Psoas muscle (tissue), 8 donors: ENCODE results near the gene L3HYPDH. TPM values are rescaled to one million over a fixed set of nuclear protein-coding genes. Genes with fewer than 3 reads are reported as not detected.

Experiments
- ATAC-seq, 4 donors: fragments of 200-7000 bp; cut with Tn5 transposase; one replicate each; pipeline ENCODE4 v1.9.1; 2020; ENCODE audit warnings: moderate library complexity in 3 of 4, mild to moderate bottlenecking in 2 of 4
- DNase-seq, 2 donors: peaks; one replicate each; pipeline ENCODE4 v3.0.0-alpha.2; 2020
- H3K27ac ChIP-seq: fragments of 200-600 bp; one replicate; pipeline ENCODE4 v1.8.0; 2022
- H3K27me3 ChIP-seq, 3 donors: fragments of 200-600 bp in 1 of 3; one replicate each; pipeline versions ENCODE4 v1.6.1 to v1.8.0; 2013 to 2022; ENCODE audit warnings: low read length in 2 of 3, mild to moderate bottlenecking in 2 of 3, moderate library complexity in 1 of 3; ENCODE audit not compliant: insufficient read depth in 3 of 3
- H3K36me3 ChIP-seq, 2 donors: fragments of 200-600 bp in 1 of 2; one replicate each; pipeline versions ENCODE4 v1.6.1 to v1.8.0; 2013 to 2022; ENCODE audit warnings: low read depth in 1 of 2, mild to moderate bottlenecking in 1 of 2, moderate library complexity in 1 of 2; ENCODE audit not compliant: insufficient read depth in 1 of 2
- H3K4me1 ChIP-seq: fragments of 200-600 bp; one replicate; pipeline ENCODE4 v1.8.0; 2022
- H3K4me3 ChIP-seq: fragments of 200-600 bp; one replicate; pipeline ENCODE4 v1.8.0; 2022; ENCODE audit warnings: mild to moderate bottlenecking
- H3K9me3 ChIP-seq: fragments of 200-600 bp; one replicate; pipeline ENCODE4 v1.8.0; 2022
- CTCF ChIP-seq: fragments of 200-600 bp; IDR thresholded peaks from one replicate; pipeline ENCODE4 v1.8.0; 2022; ENCODE audit warnings: antibody characterized with exemption
- WGBS, 3 donors: extraction: QIAGEN DNeasy Blood & Tissue Kit; methylation state at CpG; one replicate each; pipeline versions ENCODE4 v1.1.6 to v1.1.7; 2013; 5-methylcytosine and 5-hydroxymethylcytosine counted together
- intact Hi-C, 2 donors: fragments of 100-400 bp; cut with DNase I; formaldehyde crosslinking; loops; one replicate each; pipeline versions ENCODE4 v1.11.0 to v1.14.2; 2022
- polyA plus RNA-seq, 3 donors: library from polyadenylated mRNA; stranded (reverse); fragments of 200-250 nt; gene quantifications; one replicate each; pipeline ENCODE4 v1.2.3, GENCODE V29; 2013
- total RNA-seq, 4 donors: library from RNA; stranded (reverse); fragmentation: NEBNext Ultra II Directional in 2 of 4; extraction: Animal tissue kit (Norgen Biotek cat#: 25700) in 2 of 4; gene quantifications; one replicate each; pipeline versions ENCODE4 v1.2.1 to v1.2.4, GENCODE V29; 2021 to 2023
- donor health status: healthy with polysubstance abuse.
- donor health status: DM: no; HTN: no; CAD: no; lungs with moderate emphysema.
- donor health status: Bipolar disorder and iron deficiency.
- donor health status: healthy.
- donor health status: DM: yes; HTN: yes; CAD: no.
- donor health status: DM: no; HTN: no; CAD: no.
- donor health status: DM: no; HTN: no; CAD: no.
- donor health status: DM: yes; HTN: yes; CAD: no.

L3HYPDH gene
- total and polyA plus RNA-seq, 7 donors, result 5.7 to 23.7 (median 12.3) TPM

- intact Hi-C loops, result no loop called here
- peak overlapping the region; percentile 92 for H3K27ac ChIP-seq
- peak in 1 of 4 donors; percentile 34 for ATAC-seq
Observed at GRCh38 chr14:59482541-59483331, 1.5 kb downstream of the L3HYPDH start.

GRCh38 chr14:59481871-59482540 lies 2.2 kb downstream of the L3HYPDH start:
- intact Hi-C loops, result no loop called here
- H3K27ac ChIP-seq, result peak overlapping the region; percentile 92

More at GRCh38 chr14:59482541-59483331, 1.5 kb downstream of the L3HYPDH start:
- H3K4me1 ChIP-seq, result peaks cover 49% of the 10 kb centered on the region
- H3K4me3 ChIP-seq, result peak overlapping the region; percentile 93
- H3K9me3 ChIP-seq, result no peaks in the 10 kb centered on the region
- no peak for DNase-seq
- TF ChIP-seq CTCF, result no peak
- H3K27me3 ChIP-seq, result no peaks in the 10 kb centered on the region
- 35 to 60% (median 36%) methylated on average over 6 of the region's 6 CpGs for WGBS, 3 donors
- H3K36me3 ChIP-seq, result peaks cover 3 to 18% of the 10 kb centered on the region in 2 donors

GRCh38 chr14:59481407-59481806 lies 2.8 kb downstream of the L3HYPDH start:
- intact Hi-C loops, result no loop called here
- Histone ChIP-seq H3K4me1 (peaks cover 49% of the 10 kb centered on the region), H3K9me3 (no peaks in the 10 kb centered on the region), H3K36me3 (peaks cover 3 to 28% of the 10 kb centered on the region in 2 donors), H3K27ac (peak overlapping the region; percentile 92), H3K4me3 (peak overlapping the region; percentile 93), H3K27me3 (no peaks in the 10 kb centered on the region)
- WGBS, 3 donors, result 96 to 100% (median 96%) methylated on average over 2 of the region's 2 CpGs
- DNase-seq, result no peak
- TF ChIP-seq CTCF, result no peak
- no peak for ATAC-seq

More at GRCh38 chr14:59481871-59482540, 2.2 kb downstream of the L3HYPDH start:
- no peak for TF ChIP-seq CTCF
- H3K4me3 ChIP-seq, result peak overlapping the region; percentile 93
- no peaks in the 10 kb centered on the region for H3K27me3 ChIP-seq
- 55 to 64% (median 58%) methylated on average over 2 of the region's 2 CpGs for WGBS, 3 donors
- H3K4me1 ChIP-seq, result peaks cover 52% of the 10 kb centered on the region
- peaks cover 3 to 22% of the 10 kb centered on the region in 2 donors for H3K36me3 ChIP-seq
- no peaks in the 10 kb centered on the region for H3K9me3 ChIP-seq
- no peak for DNase-seq
- ATAC-seq, result no peak

- H3K36me3 ChIP-seq, result peaks cover 8 to 40% of the 10 kb centered on the region in 2 donors
- intact Hi-C loops, result no loop called here
- no peaks in the 10 kb centered on the region for H3K9me3 ChIP-seq
- H3K4me1 ChIP-seq, result peaks cover 37% of the 10 kb centered on the region
- no peak for TF ChIP-seq CTCF
- WGBS, 3 donors, result 38 to 67% (median 57%) methylated on average over 1 of the region's 1 CpG
- H3K4me3 ChIP-seq, result no peak overlapping the region
- ATAC-seq, result no peak
- DNase-seq, result no peak
- no peak overlapping the region for H3K27ac ChIP-seq
- no peaks in the 10 kb centered on the region for H3K27me3 ChIP-seq
Observed at GRCh38 chr14:59480166-59480565, 4.0 kb downstream of the L3HYPDH start.
